GM23338 (cell line): Measurements from ENCODE around the gene DENND4A. TPM values are rescaled to one million over a fixed set of nuclear protein-coding genes. Genes with fewer than 3 reads are reported as not detected.
A peak's percentile ranks its signal among the peaks of the same experiment; 100 is the strongest.

ENCODE experiments used
- ATAC-seq: fragments of 200-7000 bp; cut with Tn5 transposase; 3 replicates; pipeline ENCODE4 v1.9.1; 2020
- DNase-seq: peaks from one replicate; pipeline ENCODE4 v3.0.0-alpha.2; 2015; ENCODE audit warnings: low spot score
- H2AFZ ChIP-seq: fragments of 200-600 bp; sonication (generic); 2 replicates; pipeline ENCODE4 v1.8.0; 2016; ENCODE audit warnings: antibody characterized with exemption, mild to moderate bottlenecking, moderate library complexity
- H3F3A ChIP-seq: fragments of 200-600 bp; sonication (generic); replicated peaks from 2 replicates; pipeline ENCODE4 v1.8.0; 2017; ENCODE audit warnings: antibody characterized with exemption, mixed run types, low read depth
- H3K27ac ChIP-seq: fragments of 200-600 bp; sonication (generic); 2 replicates; pipeline ENCODE4 v1.6.1; 2016; ENCODE audit warnings: low read depth
- H3K27me3 ChIP-seq: fragments of 200-600 bp; sonication (generic); 2 replicates; pipeline ENCODE4 v1.8.0; 2016; ENCODE audit warnings: mild to moderate bottlenecking, mixed run types, moderate library complexity; ENCODE audit not compliant: insufficient read depth
- H3K36me3 ChIP-seq: fragments of 200-600 bp; sonication (generic); 2 replicates; pipeline ENCODE4 v1.8.0; 2016; ENCODE audit warnings: mild to moderate bottlenecking; ENCODE audit not compliant: insufficient read depth
- H3K4me1 ChIP-seq: fragments of 200-600 bp; sonication (generic); 2 replicates; pipeline ENCODE4 v1.8.0; 2016; ENCODE audit warnings: mild to moderate bottlenecking, moderate library complexity; ENCODE audit not compliant: insufficient read depth
- H3K4me2 ChIP-seq: fragments of 200-600 bp; sonication (generic); 2 replicates; pipeline ENCODE4 v1.7.1; 2017; ENCODE audit warnings: mixed run types
- H3K4me3 ChIP-seq: fragments of 200-600 bp; sonication (generic); 2 replicates; pipeline ENCODE4 v1.6.1; 2016; ENCODE audit warnings: mixed run types
- H3K79me2 ChIP-seq: fragments of 200-600 bp; sonication (generic); replicated peaks from 2 replicates; pipeline ENCODE4 v1.8.0; 2017; ENCODE audit warnings: mild to moderate bottlenecking; ENCODE audit not compliant: insufficient read depth
- H3K9me2 ChIP-seq: fragments of 200-600 bp; sonication (generic); 2 replicates; pipeline ENCODE4 v1.8.0; 2017; ENCODE audit not compliant: insufficient read depth
- H4K20me1 ChIP-seq: fragments of 200-600 bp; sonication (generic); replicated peaks from 2 replicates; pipeline ENCODE4 v1.8.0; 2017; ENCODE audit warnings: mild to moderate bottlenecking; ENCODE audit not compliant: insufficient read depth
- H3K27ac Mint-ChIP-seq: 2 replicates; pipeline ENCODE4 v1.8.0; 2020; ENCODE audit warnings: inconsistent platforms, mild to moderate bottlenecking, moderate library complexity, mixed read lengths
- H3K27me3 Mint-ChIP-seq: 3 replicates; pipeline ENCODE4 v1.8.0; 2022; ENCODE audit warnings: low read depth, mild to moderate bottlenecking, moderate library complexity, mixed read lengths, inconsistent platforms; ENCODE audit not compliant: insufficient read depth, poor library complexity
- H3K36me3 Mint-ChIP-seq: 3 replicates; pipeline ENCODE4 v1.8.0; 2021; ENCODE audit warnings: low read depth, mild to moderate bottlenecking, inconsistent platforms, moderate library complexity, mixed read lengths
- H3K4me1 Mint-ChIP-seq: 3 replicates; pipeline ENCODE4 v1.8.0; 2020; ENCODE audit warnings: mild to moderate bottlenecking, inconsistent platforms, mixed read lengths
- H3K4me3 Mint-ChIP-seq: 3 replicates; pipeline ENCODE4 v1.8.0; 2021; ENCODE audit warnings: moderate library complexity, mild to moderate bottlenecking, inconsistent platforms, mixed read lengths
- H3K9me3 Mint-ChIP-seq: 3 replicates; pipeline ENCODE4 v1.8.0; 2020; ENCODE audit warnings: moderate library complexity, mild to moderate bottlenecking, inconsistent platforms, mixed read lengths
- CREB1 ChIP-seq: fragments of 250-450 bp; sonication (Bioruptor Pico); IDR thresholded peaks from 2 replicates; pipeline ENCODE4 v1.5.0; 2020; ENCODE audit warnings: low read depth, mild to moderate bottlenecking, moderate library complexity
- CTCF ChIP-seq, 2 experiments: fragments of 200-600 bp in 1 of 2; sonication (generic) in 1 of 2; conservative IDR thresholded peaks; 2 replicates each; pipeline versions ENCODE4 v1.5.1 to v1.6.1; 2016 to 2017; ENCODE audit warnings: antibody characterized with exemption in 2 of 2, low read depth in 2 of 2, mild to moderate bottlenecking in 2 of 2, moderate library complexity in 1 of 2
- EZH2 ChIP-seq: fragments of 200-600 bp; sonication (generic); IDR thresholded peaks from one replicate; pipeline ENCODE4 v1.8.0; 2017; ENCODE audit warnings: antibody characterized with exemption, mild to moderate bottlenecking, low read depth; ENCODE audit not compliant: unreplicated experiment
- EZH2phosphoT487 ChIP-seq: fragments of 200-600 bp; sonication (generic); IDR thresholded peaks from one replicate; pipeline ENCODE4 v1.8.1; 2018; ENCODE audit warnings: antibody characterized with exemption; ENCODE audit not compliant: unreplicated experiment
- JUNB ChIP-seq: IDR thresholded peaks from one replicate; pipeline ENCODE4 v1.6.1; 2016; ENCODE audit warnings: antibody characterized with exemption; ENCODE audit not compliant: unreplicated experiment
- STAT1 ChIP-seq: IDR thresholded peaks from one replicate; pipeline ENCODE4 v1.6.1; 2016; ENCODE audit warnings: antibody characterized with exemption; ENCODE audit not compliant: unreplicated experiment
- ZNF114 ChIP-seq: fragments of 250-450 bp; sonication (Bioruptor Pico); IDR thresholded peaks from 2 replicates; pipeline ENCODE4 v1.5.0; 2020; ENCODE audit warnings: mild to moderate bottlenecking, moderate library complexity
- ZNF331 ChIP-seq: fragments of 250-450 bp; sonication (Bioruptor Pico); IDR thresholded peaks from 2 replicates; pipeline ENCODE4 v1.5.0; 2020; ENCODE audit warnings: low read depth, mild to moderate bottlenecking, moderate library complexity
- ZNF462 ChIP-seq: fragments of 250-450 bp; sonication (Bioruptor Pico); IDR thresholded peaks from 2 replicates; pipeline ENCODE4 v1.5.0; 2020; ENCODE audit warnings: mild to moderate bottlenecking, moderate library complexity
- polyA plus RNA-seq: library from polyadenylated mRNA; unstranded; fragments of >200 nt; fragmentation: Nextera tagmentation; extraction: Ambion mirVana; gene quantifications from 2 replicates; pipeline ENCODE4 v1.2.1, GENCODE V29; 2016
- total RNA-seq: library from RNA; depleted of rRNA; stranded (reverse); fragments of >200 nt; shearing (Covaris generic); gene quantifications from 2 replicates; pipeline ENCODE4 v1.2.3, GENCODE V29; 2014
- TF ChIP-seq, protein P1 (sequence below): IDR thresholded peaks from 2 replicates; pipeline ENCODE4 v1.6.1; 2016; ENCODE audit warnings: antibody characterized with exemption

Gene DENND4A
- total and polyA plus RNA-seq, 2 experiments from 2014 or later: 3.4 to 9.0 TPM

- peak overlapping the region; percentile 9; the same call in 1 of the 2 replicates for H3K27ac Mint-ChIP-seq
- TF ChIP-seq, protein P1, sequence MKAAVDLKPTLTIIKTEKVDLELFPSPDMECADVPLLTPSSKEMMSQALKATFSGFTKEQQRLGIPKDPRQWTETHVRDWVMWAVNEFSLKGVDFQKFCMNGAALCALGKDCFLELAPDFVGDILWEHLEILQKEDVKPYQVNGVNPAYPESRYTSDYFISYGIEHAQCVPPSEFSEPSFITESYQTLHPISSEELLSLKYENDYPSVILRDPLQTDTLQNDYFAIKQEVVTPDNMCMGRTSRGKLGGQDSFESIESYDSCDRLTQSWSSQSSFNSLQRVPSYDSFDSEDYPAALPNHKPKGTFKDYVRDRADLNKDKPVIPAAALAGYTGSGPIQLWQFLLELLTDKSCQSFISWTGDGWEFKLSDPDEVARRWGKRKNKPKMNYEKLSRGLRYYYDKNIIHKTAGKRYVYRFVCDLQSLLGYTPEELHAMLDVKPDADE: no peak
- TF ChIP-seq EZH2phosphoT487 (no peak), CREB1 (CRISPR knock-in tag) (no peak), JUNB (no peak), ZNF114 (CRISPR knock-in tag) (no peak), ZNF331 (CRISPR knock-in tag) (no peak), EZH2 (no peak), CTCF (conservative IDR thresholded peaks at IDR 0.05; ENCODE audit: low read depth in 2 of 2) (no peak), STAT1 (no peak)
- H3K4me3 Mint-ChIP-seq: no peak overlapping the region
- Histone ChIP-seq H3K4me2 (no peak overlapping the region), H3K4me3 (no peak overlapping the region), H2AFZ (no peak overlapping the region), H3K9me2 (no peaks in the 10 kb centered on the region), H4K20me1 (no peaks in the 10 kb centered on the region), H3K27ac (no peak overlapping the region), H3K79me2 (no peaks in the 10 kb centered on the region), H3K27me3 (no peaks in the 10 kb centered on the region), H3F3A (no peaks in the 10 kb centered on the region), H3K36me3 (no peaks in the 10 kb centered on the region), H3K4me1 (peaks cover 17% of the 10 kb centered on the region; the same call in 1 of the 2 replicates)
- no peaks in the 10 kb centered on the region for H3K36me3 Mint-ChIP-seq
- ATAC-seq (no peak), DNase-seq (no peak)
- H3K27me3 Mint-ChIP-seq: peaks cover 2% of the 10 kb centered on the region
- no peaks in the 10 kb centered on the region for H3K9me3 Mint-ChIP-seq
- H3K4me1 Mint-ChIP-seq: peaks cover 10% of the 10 kb centered on the region
Measured at GRCh38 chr15:65730549-65731172, 61.4 kb downstream of the DENND4A start.

DNA sequence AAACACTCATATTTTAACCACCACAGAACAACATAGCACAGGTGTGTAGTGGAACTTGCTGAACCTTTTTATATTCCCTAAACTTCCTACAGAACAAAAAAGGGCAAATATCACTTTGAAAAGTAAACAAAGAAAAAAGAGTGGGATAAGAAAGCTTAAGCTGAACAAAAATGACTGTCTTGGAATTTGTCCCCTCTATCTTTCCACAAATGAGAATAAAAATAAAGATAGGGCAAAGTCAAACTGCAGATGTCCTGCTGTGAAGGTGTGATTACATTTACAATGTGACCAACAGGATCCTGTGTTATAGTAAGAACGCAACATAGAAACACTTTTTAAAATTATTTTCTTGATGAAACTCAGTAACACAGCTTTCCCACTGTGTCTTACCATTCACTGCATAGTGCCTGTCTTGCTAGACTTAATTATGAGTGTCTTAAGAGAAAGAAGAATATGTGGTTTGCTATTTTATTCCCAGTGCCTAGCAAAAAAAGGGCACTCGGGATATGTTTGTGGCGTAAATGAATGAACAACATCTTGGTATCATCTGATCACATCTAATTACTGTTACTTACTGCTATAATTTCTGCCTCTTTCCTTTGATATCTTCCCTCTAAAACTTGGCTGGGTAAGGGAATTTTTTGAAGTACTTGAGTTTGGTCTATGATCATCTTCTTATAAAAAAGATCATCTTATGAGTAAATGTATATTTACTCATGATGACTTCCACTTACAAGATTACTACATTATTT, 67.5 kb downstream of the DENND4A start:
- Histone ChIP-seq H4K20me1 (no peaks in the 10 kb centered on the region), H3K4me2 (no peak overlapping the region), H3K4me1 (no peaks in the 10 kb centered on the region), H3K27me3 (no peaks in the 10 kb centered on the region), H3K36me3 (no peaks in the 10 kb centered on the region), H3F3A (no peaks in the 10 kb centered on the region), H3K27ac (no peak overlapping the region), H3K4me3 (no peak overlapping the region), H3K9me2 (no peaks in the 10 kb centered on the region), H3K79me2 (no peaks in the 10 kb centered on the region), H2AFZ (no peak overlapping the region)
- Mint-ChIP-seq H3K27ac (no peak overlapping the region), H3K27me3 (peaks cover 1% of the 10 kb centered on the region), H3K36me3 (no peaks in the 10 kb centered on the region), H3K9me3 (no peaks in the 10 kb centered on the region), H3K4me1 (no peaks in the 10 kb centered on the region), H3K4me3 (no peak overlapping the region)
- DNase-seq (no peak), ATAC-seq (no peak)
- TF ChIP-seq ZNF331 (CRISPR knock-in tag) (no peak), CREB1 (CRISPR knock-in tag) (no peak), STAT1 (no peak), ZNF462 (CRISPR knock-in tag) (no peak), EZH2 (no peak)
